H1 (cell line): Measurements from ENCODE around the gene MEF2A. TPM values are rescaled to one million over a fixed set of nuclear protein-coding genes. Genes with fewer than 3 reads are reported as not detected.

Experiments
- CTCF ChIA-PET: fragments of 300-600 bp; sonication (Branson Sonifier 250); formaldehyde crosslinking; loops from one replicate; lab custom pipeline; 2021; ENCODE audit not compliant: partially characterized antibody; lab: Charles Lee
- POLR2A ChIA-PET: fragments of 300-600 bp; sonication (Branson Sonifier 250); formaldehyde crosslinking; loops from one replicate; lab custom pipeline; 2021; ENCODE audit warnings: inconsistent platforms; ENCODE audit not compliant: partially characterized antibody; lab: Charles Lee
- DNase-seq, 2 experiments: peaks; one replicate each; pipeline versions ENCODE4 v3.0.0 to v3.0.0-alpha.2; 2010 to 2022; ENCODE audit warnings: low spot score in 2 of 2, low read depth in 1 of 2, mixed read lengths in 1 of 2
- FAIRE-seq: peaks from 2 replicates; lab custom pipeline; 2011; peaks lifted over from hg19 to GRCh38; lab: Jason Lieb, UNC
- H2AFZ ChIP-seq: 2 replicates; pipeline ENCODE4 v1.8.1; 2012; ENCODE audit warnings: low read length, inconsistent platforms
- H2AK5ac ChIP-seq: 2 replicates; pipeline ENCODE4 v1.6.1; 2013; ENCODE audit warnings: low read depth, low read length
- H2BK120ac ChIP-seq: replicated peaks from 2 replicates; pipeline ENCODE3; 2013; ENCODE audit warnings: low read depth, low read length, inconsistent platforms
- H2BK12ac ChIP-seq: 2 replicates; pipeline ENCODE4 v1.6.1; 2013; ENCODE audit warnings: low read depth, low read length
- H2BK15ac ChIP-seq: 2 replicates; pipeline ENCODE4 v1.6.1; 2013; ENCODE audit warnings: low read length
- H2BK20ac ChIP-seq: 2 replicates; pipeline ENCODE4 v1.6.1; 2013; ENCODE audit warnings: low read length
- H2BK5ac ChIP-seq: 2 replicates; pipeline ENCODE4 v1.6.1; 2013; ENCODE audit warnings: low read depth, low read length
- H3K14ac ChIP-seq: 2 replicates; pipeline ENCODE4 v1.6.1; 2013; ENCODE audit warnings: inconsistent platforms; ENCODE audit not compliant: insufficient read length
- H3K18ac ChIP-seq: 2 replicates; pipeline ENCODE4 v1.6.1; 2013; ENCODE audit warnings: low read length; ENCODE audit errors: extremely low read depth
- H3K23ac ChIP-seq: 2 replicates; pipeline ENCODE4 v1.6.1; 2013; ENCODE audit warnings: inconsistent platforms; ENCODE audit not compliant: insufficient read length
- H3K23me2 ChIP-seq: 2 replicates; pipeline ENCODE4 v1.6.1; 2013; ENCODE audit warnings: low read depth, low read length
- H3K27ac ChIP-seq: 2 replicates; pipeline ENCODE4 v1.6.1; 2011; ENCODE audit warnings: low read depth, low read length, inconsistent platforms
- H3K27me3 ChIP-seq, 4 experiments: replicated peaks in 1 of 4; 1 replicate in 1 of 4; 2 replicates in 3 of 4; pipeline versions ENCODE4 v1.6.1 to v1.8.1; 2011 to 2013; ENCODE audit warnings: low read length in 3 of 4, mild to moderate bottlenecking in 3 of 4, inconsistent platforms in 2 of 4, mixed read lengths in 2 of 4, moderate library complexity in 1 of 4; ENCODE audit not compliant: control insufficient read depth in 3 of 4, insufficient read depth in 3 of 4; ENCODE audit errors: extremely low read depth in 1 of 4
- H3K36me3 ChIP-seq, 4 experiments: 2 replicates each; pipeline versions ENCODE4 v1.6.1 to v1.8.1; 2011 to 2013; ENCODE audit warnings: mild to moderate bottlenecking in 4 of 4, low read length in 3 of 4, moderate library complexity in 2 of 4, control low read depth in 1 of 4, inconsistent platforms in 1 of 4; ENCODE audit not compliant: insufficient read depth in 4 of 4, control insufficient read depth in 2 of 4
- H3K4ac ChIP-seq: replicated peaks from 2 replicates; pipeline ENCODE3; 2013; ENCODE audit warnings: low read length, low read depth, mixed read lengths, inconsistent platforms; ENCODE audit not compliant: insufficient read length
- H3K4me1 ChIP-seq, 4 experiments: replicated peaks in 1 of 4; 1 replicate in 1 of 4; 2 replicates in 3 of 4; pipeline versions ENCODE4 v1.6.1 to v1.8.1; 2011 to 2013; ENCODE audit warnings: low read length in 3 of 4, inconsistent platforms in 2 of 4, mixed read lengths in 1 of 4; ENCODE audit not compliant: insufficient read depth in 4 of 4, control insufficient read depth in 3 of 4
- H3K4me2 ChIP-seq, 2 experiments: 2 replicates each; pipeline versions ENCODE4 v1.6.1 to v1.8.1; 2011 to 2013; ENCODE audit warnings: low read depth in 2 of 2, low read length in 2 of 2, control low read depth in 1 of 2, inconsistent platforms in 1 of 2, mild to moderate bottlenecking in 1 of 2; ENCODE audit not compliant: insufficient read depth in 1 of 2
- H3K4me3 ChIP-seq, 4 experiments: fragments of 200-600, 300-600 bp in 1 of 4; sonication (generic), shearing (Covaris generic), sonication (Bioruptor Twin) in 1 of 4; 2 replicates each; pipeline versions ENCODE4 v1.5.1 to v1.8.1; 2011 to 2016; ENCODE audit warnings: low read length in 4 of 4, low read depth in 3 of 4, control low read depth in 2 of 4, inconsistent platforms in 2 of 4, mild to moderate bottlenecking in 2 of 4, mixed read lengths in 1 of 4, moderate library complexity in 1 of 4; ENCODE audit not compliant: insufficient read depth in 2 of 4; ENCODE audit errors: extremely low read depth in 1 of 4
- H3K56ac ChIP-seq: replicated peaks from 2 replicates; pipeline ENCODE3; 2013; ENCODE audit warnings: low read depth, mild to moderate bottlenecking, mixed read lengths, low read length, inconsistent platforms; ENCODE audit not compliant: insufficient read length
- H3K79me1 ChIP-seq: 2 replicates; pipeline ENCODE4 v1.6.1; 2013; ENCODE audit warnings: low read depth, low read length, control low read depth
- H3K79me2 ChIP-seq, 2 experiments: 2 replicates each; pipeline versions ENCODE4 v1.6.1 to v1.8.1; 2012 to 2013; ENCODE audit warnings: low read length in 2 of 2, mild to moderate bottlenecking in 2 of 2, inconsistent platforms in 1 of 2; ENCODE audit not compliant: insufficient read depth in 2 of 2, control insufficient read depth in 1 of 2
- H3K9ac ChIP-seq, 4 experiments: replicated peaks in 1 of 4; 1 replicate in 1 of 4; 2 replicates in 3 of 4; pipeline versions ENCODE4 v1.6.1 to v1.8.1; 2011 to 2013; ENCODE audit warnings: low read depth in 3 of 4, low read length in 3 of 4, control low read depth in 2 of 4, mild to moderate bottlenecking in 2 of 4, moderate library complexity in 2 of 4, inconsistent platforms in 1 of 4; ENCODE audit errors: extremely low read depth in 1 of 4
- H3K9me3 ChIP-seq, 2 experiments: 2 replicates each; pipeline versions ENCODE4 v1.6.1 to v1.8.1; 2012 to 2013; ENCODE audit warnings: mild to moderate bottlenecking in 2 of 2, moderate library complexity in 2 of 2, control low read depth in 1 of 2, inconsistent platforms in 1 of 2, low read depth in 1 of 2, low read length in 1 of 2, mixed read lengths in 1 of 2; ENCODE audit not compliant: insufficient read depth in 2 of 2
- H4K20me1 ChIP-seq, 2 experiments: replicated peaks in 1 of 2; 2 replicates each; pipeline versions ENCODE3 to v1.8.1; 2011 to 2013; ENCODE audit warnings: inconsistent platforms in 2 of 2, low read length in 2 of 2, mild to moderate bottlenecking in 1 of 2; ENCODE audit not compliant: insufficient read depth in 2 of 2, control insufficient read depth in 1 of 2
- H4K5ac ChIP-seq: 2 replicates; pipeline ENCODE4 v1.6.1; 2013; ENCODE audit warnings: low read length, low read depth, mixed read lengths, inconsistent platforms; ENCODE audit not compliant: insufficient read length
- H4K8ac ChIP-seq: 2 replicates; pipeline ENCODE4 v1.8.0; 2013; ENCODE audit warnings: mild to moderate bottlenecking, moderate library complexity, low read length, inconsistent platforms; ENCODE audit not compliant: insufficient read depth; ENCODE audit errors: extremely low read depth
- H4K91ac ChIP-seq: replicated peaks from 2 replicates; pipeline ENCODE3; 2013; ENCODE audit warnings: low read length, mixed read lengths, inconsistent platforms; ENCODE audit not compliant: insufficient read length
- CHD1 ChIP-seq: IDR thresholded peaks from 2 replicates; pipeline ENCODE4 v1.6.1; 2012; ENCODE audit warnings: low read depth, low read length, improper control_type of control experiment
- CHD2 ChIP-seq: IDR thresholded peaks from 2 replicates; pipeline ENCODE4 v1.6.1; 2012; ENCODE audit warnings: low read length, improper control_type of control experiment
- E2F6 ChIP-seq: IDR thresholded peaks from 2 replicates; pipeline ENCODE4 v1.6.1; 2012; ENCODE audit warnings: inconsistent platforms
- JUND ChIP-seq: IDR thresholded peaks from 2 replicates; pipeline ENCODE4 v1.6.1; 2011; ENCODE audit warnings: mild to moderate bottlenecking, improper control_type of control experiment, low read length
- KDM5A ChIP-seq: fragments of 200-600 bp; IDR thresholded peaks from 2 replicates; pipeline ENCODE4 v1.7.1; 2012; ENCODE audit warnings: mild to moderate bottlenecking, low read length, inconsistent platforms, mixed read lengths
- SAP30 ChIP-seq: fragments of 300-600 bp; sonication (generic); IDR thresholded peaks from 2 replicates; pipeline ENCODE4 v1.7.1; 2012; ENCODE audit warnings: low read length, moderate library complexity, mild to moderate bottlenecking, inconsistent platforms; ENCODE audit not compliant: insufficient read depth, insufficient replicate concordance
- SP2 ChIP-seq: IDR thresholded peaks from 2 replicates; pipeline ENCODE4 v1.6.1; 2012; ENCODE audit warnings: mild to moderate bottlenecking, low read length, inconsistent platforms
- SP4 ChIP-seq: IDR thresholded peaks from 2 replicates; pipeline ENCODE4 v1.6.1; 2012; ENCODE audit warnings: low read length, inconsistent platforms
- SRF ChIP-seq: IDR thresholded peaks from 2 replicates; pipeline ENCODE4 v1.6.1; 2011; ENCODE audit warnings: mild to moderate bottlenecking, low read depth, low read length, moderate library complexity
- TBP ChIP-seq: IDR thresholded peaks from 2 replicates; pipeline ENCODE4 v1.6.1; 2011; ENCODE audit warnings: low read depth, low read length, improper control_type of control experiment
- WGBS, 2 experiments: shearing (Covaris generic) in 1 of 2; methylation state at CpG; one replicate each; pipeline versions ENCODE4 v1.1.6 to v1.1.7; 2013 to 2015; ENCODE audit warnings: low lambda C conversion rate in 2 of 2, mixed read lengths in 2 of 2, inconsistent platforms in 1 of 2, low coverage in 1 of 2, missing lambda C conversion rate in 1 of 2; ENCODE audit not compliant: insufficient replicate concordance in 2 of 2, insufficient coverage in 1 of 2, insufficient read length in 1 of 2; ENCODE audit errors: extremely low coverage in 1 of 2, missing lambda C conversion rate in 1 of 2; 5-methylcytosine and 5-hydroxymethylcytosine counted together
- polyA plus RNA-seq, 7 experiments: library from polyadenylated mRNA; depleted of rRNA in 3 of 7; stranded (reverse) in 5 of 7; unstranded in 2 of 7; fragments of >200 nt in 5 of 7; fragments of 200-250 nt in 2 of 7; gene quantifications; 1 replicate in 5 of 7; 2 replicates in 1 of 7; 4 replicates in 1 of 7; pipeline versions ENCODE4 v1.2.1 to v1.2.3, GENCODE V29; 2011 to 2013; ENCODE audit warnings: missing spikeins in 2 of 7, mixed read lengths in 2 of 7
- total RNA-seq: library from RNA; stranded (reverse); fragmentation: NEBNext Ultra II Directional; extraction: Animal tissue kit (Norgen Biotek cat#: 25700); gene quantifications from 2 replicates; pipeline ENCODE4 v1.2.1, GENCODE V29; 2021
- TF ChIP-seq, protein P1 (sequence below): IDR thresholded peaks from 2 replicates; pipeline ENCODE4 v1.6.1; 2012; ENCODE audit warnings: inconsistent platforms
- TF ChIP-seq, protein P2 (sequence below): IDR thresholded peaks from 2 replicates; pipeline ENCODE4 v1.6.1; 2011; ENCODE audit warnings: low read length, improper control_type of control experiment

Gene MEF2A
- total and polyA plus RNA-seq, 2 of the 8 experiments (the other 6 are each of a cell fraction or from before 2014, with no cell fraction given): 15.6 to 22.5 TPM

- WGBS, 2 experiments: 97% methylated on average over 5 of the region's 5 CpGs; no CpG with 5 or more reads in 1 of the 2 experiments
- no peak overlapping the region for H3K56ac ChIP-seq
- CTCF ChIA-PET: interaction anchor here (0.8 to 1.7 kb wide), 6 partner anchors 17 to 188 kb away, joined by 3 to 5 read pairs (median 3); no protein-coding TSS in a partner anchor
Observed at GRCh38 chr15:99550077-99550476, 15.7 kb upstream of the MEF2A start.

More at GRCh38 chr15:99550077-99550476, 15.7 kb upstream of the MEF2A start:
- H3K27me3 ChIP-seq: no peaks in the 10 kb centered on the region
- H3K18ac ChIP-seq: no peak overlapping the region
- FAIRE-seq (no peak), DNase-seq (no peak)
- no peak overlapping the region for H4K91ac ChIP-seq
- no peak overlapping the region for H2AFZ ChIP-seq
- no peak for TF ChIP-seq E2F6
- TF ChIP-seq, protein P1, sequence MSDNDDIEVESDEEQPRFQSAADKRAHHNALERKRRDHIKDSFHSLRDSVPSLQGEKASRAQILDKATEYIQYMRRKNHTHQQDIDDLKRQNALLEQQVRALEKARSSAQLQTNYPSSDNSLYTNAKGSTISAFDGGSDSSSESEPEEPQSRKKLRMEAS: no peak
- TF ChIP-seq, protein P2, sequence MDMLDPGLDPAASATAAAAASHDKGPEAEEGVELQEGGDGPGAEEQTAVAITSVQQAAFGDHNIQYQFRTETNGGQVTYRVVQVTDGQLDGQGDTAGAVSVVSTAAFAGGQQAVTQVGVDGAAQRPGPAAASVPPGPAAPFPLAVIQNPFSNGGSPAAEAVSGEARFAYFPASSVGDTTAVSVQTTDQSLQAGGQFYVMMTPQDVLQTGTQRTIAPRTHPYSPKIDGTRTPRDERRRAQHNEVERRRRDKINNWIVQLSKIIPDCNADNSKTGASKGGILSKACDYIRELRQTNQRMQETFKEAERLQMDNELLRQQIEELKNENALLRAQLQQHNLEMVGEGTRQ: no peak
- TF ChIP-seq SRF: no peak
- TF ChIP-seq SP4: no peak
- TF ChIP-seq SAP30: no peak
- no peak for TF ChIP-seq JUND
- TF ChIP-seq CHD1: no peak
- no peak for TF ChIP-seq TBP
- no peak for TF ChIP-seq CHD2
- no peak for TF ChIP-seq KDM5A
- TF ChIP-seq SP2: no peak
- H2BK12ac ChIP-seq: no peak overlapping the region
- H3K4me1 ChIP-seq: no peaks in the 10 kb centered on the region
- no peaks in the 10 kb centered on the region for H3K79me2 ChIP-seq
- no peaks in the 10 kb centered on the region for H3K36me3 ChIP-seq
- H3K27ac ChIP-seq: no peak overlapping the region
- no peak overlapping the region for H2BK15ac ChIP-seq
- no peak overlapping the region for H3K4me3 ChIP-seq
- POLR2A ChIA-PET: interaction anchor here (0.7 kb wide), 1 partner anchor 140 kb away, joined by 3 read pairs; no protein-coding TSS in a partner anchor
- H2AK5ac ChIP-seq: no peak overlapping the region
- H3K4me2 ChIP-seq: no peak overlapping the region
- no peaks in the 10 kb centered on the region for H3K23me2 ChIP-seq
- no peaks in the 10 kb centered on the region for H3K9me3 ChIP-seq
- no peak overlapping the region for H3K9ac ChIP-seq
- no peak overlapping the region for H2BK20ac ChIP-seq
- H3K4ac ChIP-seq: no peak overlapping the region
- H3K23ac ChIP-seq: no peak overlapping the region
- H2BK120ac ChIP-seq: no peak overlapping the region
- no peak overlapping the region for H4K8ac ChIP-seq
- H2BK5ac ChIP-seq: no peak overlapping the region
- H4K5ac ChIP-seq: no peak overlapping the region
- H3K79me1 ChIP-seq: no peaks in the 10 kb centered on the region; the same call in 1 of the 2 replicates
- no peak overlapping the region for H3K14ac ChIP-seq
- no peaks in the 10 kb centered on the region for H4K20me1 ChIP-seq
